IMR-90 (cell line): Measurements from ENCODE around the gene DPPA3. TPM values are rescaled to one million over a fixed set of nuclear protein-coding genes. Genes with fewer than 3 reads are reported as not detected.

Experiments
- ATAC-seq: fragments of 200-7000 bp; cut with Tn5 transposase; 2 replicates; pipeline ENCODE4 v1.9.1; 2020; ENCODE audit warnings: low read depth, mild to moderate bottlenecking, moderate library complexity
- BruUV-seq: library from RNA; stranded (reverse); fragments of 400-500 nt; replicated peaks from 2 replicates; lab custom pipeline; 2021; lab: Mats Ljungman, UMichigan
- CTCF ChIA-PET: fragments of 300-600 bp; formaldehyde crosslinking; extraction: SDS; loops from one replicate; lab custom pipeline; 2021; ENCODE audit warnings: antibody characterized with exemption; lab: Yijun Ruan, JAX
- POLR2A ChIA-PET: fragments of 300-600 bp; sonication (Branson Sonifier 250); formaldehyde crosslinking; loops from one replicate; lab custom pipeline; 2022; ENCODE audit warnings: antibody characterized with exemption; ENCODE audit not compliant: unreplicated experiment; lab: Charles Lee
- DNase-seq: peaks from one replicate; pipeline ENCODE4 v3.0.0; 2013
- H2AFZ ChIP-seq: replicated peaks from 2 replicates; pipeline ENCODE3; 2013; ENCODE audit warnings: low read length, mild to moderate bottlenecking; ENCODE audit not compliant: poor library complexity
- H2AK5ac ChIP-seq: 2 replicates; pipeline ENCODE4 v1.6.1; 2013; ENCODE audit warnings: low read depth, low read length, inconsistent platforms
- H2AK9ac ChIP-seq: replicated peaks from 2 replicates; pipeline ENCODE3; 2013; ENCODE audit warnings: mild to moderate bottlenecking, low read depth, low read length, moderate library complexity; ENCODE audit not compliant: poor library complexity
- H2BK120ac ChIP-seq: 2 replicates; pipeline ENCODE4 v1.6.1; 2013; ENCODE audit warnings: low read depth, low read length, inconsistent platforms
- H2BK15ac ChIP-seq: 3 replicates; pipeline ENCODE4 v1.6.1; 2013; ENCODE audit warnings: low read depth, low read length, inconsistent platforms
- H2BK20ac ChIP-seq: 2 replicates; pipeline ENCODE4 v1.6.1; 2013; ENCODE audit warnings: low read depth, mild to moderate bottlenecking, inconsistent platforms, low read length, moderate library complexity
- H2BK5ac ChIP-seq: 2 replicates; pipeline ENCODE4 v1.6.1; 2013; ENCODE audit warnings: mild to moderate bottlenecking, low read depth, low read length, inconsistent platforms; ENCODE audit not compliant: poor library complexity, severe bottlenecking
- H3K14ac ChIP-seq: replicated peaks from 2 replicates; pipeline ENCODE4 v1.6.1; 2013; ENCODE audit warnings: low read depth, low read length, inconsistent platforms
- H3K18ac ChIP-seq: 2 replicates; pipeline ENCODE4 v1.6.1; 2013; ENCODE audit warnings: low read depth, low read length, control low read depth
- H3K23ac ChIP-seq: 2 replicates; pipeline ENCODE4 v1.6.1; 2013; ENCODE audit warnings: low read depth, low read length, inconsistent platforms
- H3K27ac ChIP-seq: 2 replicates; pipeline ENCODE4 v1.5.1; 2013; ENCODE audit warnings: mild to moderate bottlenecking, control low read depth, low read length; ENCODE audit not compliant: insufficient read depth
- H3K27me3 ChIP-seq: 2 replicates; pipeline ENCODE4 v1.6.1; 2013; ENCODE audit warnings: low read length; ENCODE audit not compliant: control insufficient read depth, insufficient read depth
- H3K36me3 ChIP-seq: 2 replicates; pipeline ENCODE4 v1.6.1; 2013; ENCODE audit warnings: low read length, mixed read lengths; ENCODE audit not compliant: control insufficient read depth, insufficient read depth
- H3K4ac ChIP-seq: 2 replicates; pipeline ENCODE4 v1.6.1; 2013; ENCODE audit warnings: low read depth, low read length, inconsistent platforms
- H3K4me1 ChIP-seq: 2 replicates; pipeline ENCODE4 v1.6.1; 2013; ENCODE audit warnings: low read length, mixed read lengths; ENCODE audit not compliant: control insufficient read depth, insufficient read depth
- H3K4me2 ChIP-seq: 2 replicates; pipeline ENCODE4 v1.6.1; 2013; ENCODE audit warnings: low read depth, mild to moderate bottlenecking, control low read depth, low read length, moderate library complexity
- H3K4me3 ChIP-seq: 2 replicates; pipeline ENCODE4 v1.5.1; 2013; ENCODE audit warnings: low read depth, mild to moderate bottlenecking, control low read depth, low read length, moderate library complexity; ENCODE audit not compliant: insufficient read depth
- H3K56ac ChIP-seq: 2 replicates; pipeline ENCODE4 v1.6.1; 2013; ENCODE audit warnings: low read length, inconsistent platforms; ENCODE audit not compliant: insufficient read depth; ENCODE audit errors: extremely low read depth
- H3K79me1 ChIP-seq, 2 experiments: 2 replicates each; pipeline ENCODE4 v1.6.1; 2013; ENCODE audit warnings: low read length in 2 of 2, inconsistent platforms in 1 of 2, low read depth in 1 of 2
- H3K9ac ChIP-seq: 2 replicates; pipeline ENCODE4 v1.6.1; 2013; ENCODE audit warnings: low read depth, low read length, control low read depth
- H3K9me1 ChIP-seq: 2 replicates; pipeline ENCODE4 v1.6.1; 2013; ENCODE audit warnings: low read length, inconsistent platforms; ENCODE audit not compliant: insufficient read depth
- H3K9me3 ChIP-seq: 2 replicates; pipeline ENCODE4 v1.6.1; 2013; ENCODE audit warnings: low read length; ENCODE audit not compliant: control insufficient read depth, insufficient read depth
- H4K20me1 ChIP-seq: 2 replicates; pipeline ENCODE4 v1.6.1; 2013; ENCODE audit warnings: low read length, inconsistent platforms; ENCODE audit not compliant: insufficient read depth
- H4K5ac ChIP-seq: 2 replicates; pipeline ENCODE4 v1.6.1; 2013; ENCODE audit warnings: mild to moderate bottlenecking, low read depth, low read length, control low read depth
- H4K8ac ChIP-seq, 2 experiments: 2 replicates each; pipeline ENCODE4 v1.6.1; 2013; ENCODE audit warnings: low read depth in 2 of 2, low read length in 2 of 2, control low read depth in 1 of 2, inconsistent platforms in 1 of 2
- H4K91ac ChIP-seq: 2 replicates; pipeline ENCODE4 v1.6.1; 2013; ENCODE audit warnings: low read depth, low read length, inconsistent platforms; ENCODE audit not compliant: insufficient read depth
- BHLHE40 ChIP-seq: fragments of 150-350 bp; IDR thresholded peaks from 2 replicates; pipeline ENCODE4 v1.6.1; 2016; ENCODE audit warnings: mild to moderate bottlenecking, low read depth, low read length
- CEBPB ChIP-seq: IDR thresholded peaks from 2 replicates; pipeline ENCODE4 v1.6.1; 2012; ENCODE audit warnings: low read depth, low read length, improper control_type of control experiment
- CHD1 ChIP-seq: IDR thresholded peaks from 2 replicates; pipeline ENCODE4 v1.6.1; 2012; ENCODE audit warnings: low read depth, low read length, improper control_type of control experiment
- CTCF ChIP-seq: conservative IDR thresholded peaks from 2 replicates; pipeline ENCODE4 v1.5.1; 2012; ENCODE audit warnings: mild to moderate bottlenecking, low read depth, low read length, improper control_type of control experiment
- FOS ChIP-seq: fragments of 150-350 bp; IDR thresholded peaks from 2 replicates; pipeline ENCODE4 v1.6.1; 2016; ENCODE audit warnings: low read depth, low read length
- MAFK ChIP-seq: IDR thresholded peaks from 2 replicates; pipeline ENCODE4 v1.6.1; 2012; ENCODE audit warnings: low read depth, low read length, improper control_type of control experiment
- MAZ ChIP-seq: IDR thresholded peaks from 2 replicates; pipeline ENCODE4 v1.6.1; 2012; ENCODE audit warnings: low read depth, mild to moderate bottlenecking, low read length, improper control_type of control experiment, moderate library complexity, borderline replicate concordance
- MXI1 ChIP-seq: IDR thresholded peaks from 2 replicates; pipeline ENCODE4 v1.6.1; 2012; ENCODE audit warnings: low read depth, mild to moderate bottlenecking, low read length, moderate library complexity, borderline replicate concordance
- NFE2L2 ChIP-seq: fragments of 150-350 bp; IDR thresholded peaks from 2 replicates; pipeline ENCODE4 v1.6.1; 2016; ENCODE audit warnings: low read depth, mild to moderate bottlenecking, low read length
- POLR2A ChIP-seq: IDR thresholded peaks from 2 replicates; pipeline ENCODE4 v1.6.1; 2012; ENCODE audit warnings: mild to moderate bottlenecking, low read depth, low read length
- RAD21 ChIP-seq: IDR thresholded peaks from 2 replicates; pipeline ENCODE4 v1.6.1; 2012; ENCODE audit warnings: low read length, improper control_type of control experiment
- RCOR1 ChIP-seq: IDR thresholded peaks from 2 replicates; pipeline ENCODE4 v1.6.1; 2012; ENCODE audit warnings: mild to moderate bottlenecking, low read length, improper control_type of control experiment; ENCODE audit not compliant: insufficient replicate concordance
- RFX5 ChIP-seq: IDR thresholded peaks from 2 replicates; pipeline ENCODE4 v1.8.0; 2012; ENCODE audit warnings: low read depth, mild to moderate bottlenecking, low read length, moderate library complexity
- SMC3 ChIP-seq: fragments of 150-350 bp; IDR thresholded peaks from 2 replicates; pipeline ENCODE4 v1.6.1; 2016; ENCODE audit warnings: low read depth, mild to moderate bottlenecking, antibody characterized with exemption, low read length, moderate library complexity
- USF2 ChIP-seq: fragments of 150-350 bp; IDR thresholded peaks from 2 replicates; pipeline ENCODE4 v1.6.1; 2017; ENCODE audit warnings: mild to moderate bottlenecking, antibody characterized with exemption, low read length, low read depth
- WGBS, 2 experiments: methylation state at CpG; one replicate each; pipeline versions ENCODE4 v1.1.5 to v1.1.7; 2013; ENCODE audit warnings: missing lambda C conversion rate in 2 of 2; ENCODE audit not compliant: insufficient read length in 1 of 2; ENCODE audit errors: extremely low coverage in 2 of 2; 5-methylcytosine and 5-hydroxymethylcytosine counted together
- dilution Hi-C: fragments of 300-500 bp; cut with HindIII; formaldehyde crosslinking; loops from one replicate; pipeline ENCODE4 v1.14.3; 2018; ENCODE audit warnings: low sequenced_read_pairs; ENCODE audit not compliant: unreplicated experiment
- in situ Hi-C: fragments of 300-500 bp; cut with MboI; formaldehyde crosslinking; loops from 3 replicates; pipeline ENCODE4 v1.14.3; 2019; ENCODE audit warnings: low sequenced_read_pairs, inconsistent platforms, mixed read lengths
- intact Hi-C: fragments of 100-400 bp; cut with micrococcal nuclease; formaldehyde crosslinking; loops from 2 replicates; pipeline ENCODE4 v1.10.0; 2022
- polyA plus RNA-seq, 3 experiments: library from polyadenylated mRNA; depleted of rRNA; stranded (reverse); fragments of >200 nt; gene quantifications; 2 replicates each; pipeline ENCODE4 v1.2.3, GENCODE V29; 2012; ENCODE audit warnings: low replicate concordance in 1 of 3
- total RNA-seq: library from RNA; depleted of rRNA; stranded (reverse); fragments of >200 nt; gene quantifications from 2 replicates; pipeline ENCODE4 v1.2.3, GENCODE V29; 2012
- TF ChIP-seq, protein P1 (sequence below): fragments of 150-350 bp; IDR thresholded peaks from 2 replicates; pipeline ENCODE4 v1.6.1; 2016; ENCODE audit warnings: low read depth, mild to moderate bottlenecking, low read length, moderate library complexity, borderline replicate concordance

Gene DPPA3
- total and polyA plus RNA-seq, 2 of the 4 experiments (the other 2 are of a cell fraction) = not detected

DNA sequence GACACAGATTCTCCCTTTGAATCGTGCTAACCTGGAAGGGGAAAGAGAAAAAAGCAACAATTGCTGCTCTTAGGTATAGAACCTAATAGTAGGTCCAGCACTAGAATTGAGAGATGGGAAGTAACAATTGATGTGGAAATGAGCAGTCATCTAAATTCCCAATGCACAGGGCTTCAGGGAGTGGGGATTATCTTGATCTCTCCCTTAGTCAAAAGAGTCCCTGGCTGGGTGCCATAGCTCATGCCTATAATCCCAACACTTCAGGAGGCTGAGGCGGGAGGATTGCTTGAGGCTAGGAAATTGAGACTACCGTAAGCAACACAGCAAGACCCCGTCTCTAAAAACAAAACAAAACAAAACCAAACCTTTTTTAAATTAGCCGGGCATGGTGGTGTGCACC is 49.5 kb upstream of the DPPA3 start:
- Histone ChIP-seq H3K9ac (no peak overlapping the region), H4K91ac (no peak overlapping the region), H4K8ac (no peak overlapping the region), H3K4me2 (no peak overlapping the region), H2BK120ac (no peak overlapping the region), H2BK15ac (no peak overlapping the region), H3K9me3 (no peaks in the 10 kb centered on the region), H3K23ac (no peak overlapping the region), H3K27me3 (no peaks in the 10 kb centered on the region), H3K36me3 (no peaks in the 10 kb centered on the region), H3K4ac (no peak overlapping the region), H3K56ac (no peak overlapping the region), H3K4me3 (no peak overlapping the region), H2AK9ac (no peak overlapping the region), H2BK20ac (no peak overlapping the region), H4K20me1 (no peaks in the 10 kb centered on the region), H3K4me1 (no peaks in the 10 kb centered on the region), H2AFZ (no peak overlapping the region), H3K9me1 (no peaks in the 10 kb centered on the region), H3K14ac (no peak overlapping the region), H3K18ac (no peak overlapping the region), H3K79me1 (no peaks in the 10 kb centered on the region), H3K27ac (no peak overlapping the region), H2BK5ac (no peak overlapping the region), H2AK5ac (no peak overlapping the region), H4K5ac (no peak overlapping the region)
- POLR2A ChIA-PET = no interaction called here
- CTCF ChIA-PET = no interaction called here
- BruUV-seq = no TSS peak
- in situ Hi-C loops (no loop called here), intact Hi-C loops (no loop called here), dilution Hi-C loops (no loop called here)
- ATAC-seq (no peak), DNase-seq (no peak)
- TF ChIP-seq USF2 (no peak), RCOR1 (no peak), BHLHE40 (no peak), FOS (no peak), MAZ (no peak), MXI1 (no peak), CEBPB (no peak), CTCF (no peak), CHD1 (no peak), SMC3 (no peak), POLR2A (no peak), RAD21 (no peak), NFE2L2 (no peak), RFX5 (no peak), MAFK (no peak)
- TF ChIP-seq, protein P1, sequence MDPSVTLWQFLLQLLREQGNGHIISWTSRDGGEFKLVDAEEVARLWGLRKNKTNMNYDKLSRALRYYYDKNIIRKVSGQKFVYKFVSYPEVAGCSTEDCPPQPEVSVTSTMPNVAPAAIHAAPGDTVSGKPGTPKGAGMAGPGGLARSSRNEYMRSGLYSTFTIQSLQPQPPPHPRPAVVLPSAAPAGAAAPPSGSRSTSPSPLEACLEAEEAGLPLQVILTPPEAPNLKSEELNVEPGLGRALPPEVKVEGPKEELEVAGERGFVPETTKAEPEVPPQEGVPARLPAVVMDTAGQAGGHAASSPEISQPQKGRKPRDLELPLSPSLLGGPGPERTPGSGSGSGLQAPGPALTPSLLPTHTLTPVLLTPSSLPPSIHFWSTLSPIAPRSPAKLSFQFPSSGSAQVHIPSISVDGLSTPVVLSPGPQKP = no peak
- WGBS, 2 experiments = no CpG with 5 or more reads among the region's 5 CpGs
